GM12873 (cell line): Measurements from ENCODE around the gene ZBTB17.

Source experiments
- TF ChIP-seq, protein P1 (sequence below): IDR thresholded peaks from 2 replicates; pipeline ENCODE4 v1.5.1; 2012; ENCODE audit warnings: low read depth, mild to moderate bottlenecking, moderate library complexity, low read length, control low read depth; ENCODE audit not compliant: insufficient read depth; ENCODE audit errors: missing control alignments

ZBTB17 gene

DNA sequence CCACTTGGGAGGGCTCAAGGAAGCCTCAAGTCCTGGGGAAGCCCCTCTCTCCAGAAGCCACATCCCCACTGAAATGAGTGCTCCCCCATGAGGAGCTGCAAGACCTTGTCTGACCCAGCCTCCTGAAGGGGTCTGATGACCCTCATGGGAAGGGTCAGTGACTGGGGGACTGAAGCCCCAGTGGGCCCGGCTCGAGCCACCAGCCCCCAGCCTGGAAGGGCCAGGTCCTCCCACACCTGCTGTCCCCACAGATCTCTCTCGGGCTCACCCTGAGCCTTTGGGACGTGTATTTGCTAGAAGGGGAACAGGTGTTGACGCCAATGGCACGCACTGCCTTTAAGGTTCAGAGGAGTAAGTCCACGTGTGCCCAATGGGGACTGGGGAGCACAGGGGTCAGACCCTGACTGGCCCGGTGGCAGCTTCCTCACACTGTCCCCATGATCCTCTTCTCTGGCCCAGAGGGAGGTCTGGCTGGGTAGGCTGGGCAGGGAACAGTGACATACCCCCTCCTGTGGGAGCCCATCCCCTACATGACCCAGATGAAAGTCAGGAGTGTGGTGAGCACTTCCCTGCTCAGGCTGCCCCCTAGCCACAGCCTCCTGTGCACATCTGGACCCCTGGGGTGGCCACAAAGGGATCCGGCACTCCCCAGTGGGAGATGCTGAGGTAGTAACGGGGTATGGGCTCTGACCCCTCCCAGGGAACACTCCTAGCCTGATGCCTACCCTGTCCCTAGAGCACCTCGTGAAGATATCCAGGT is 15.7 kb upstream of the ZBTB17 start:
- TF ChIP-seq, protein P1, sequence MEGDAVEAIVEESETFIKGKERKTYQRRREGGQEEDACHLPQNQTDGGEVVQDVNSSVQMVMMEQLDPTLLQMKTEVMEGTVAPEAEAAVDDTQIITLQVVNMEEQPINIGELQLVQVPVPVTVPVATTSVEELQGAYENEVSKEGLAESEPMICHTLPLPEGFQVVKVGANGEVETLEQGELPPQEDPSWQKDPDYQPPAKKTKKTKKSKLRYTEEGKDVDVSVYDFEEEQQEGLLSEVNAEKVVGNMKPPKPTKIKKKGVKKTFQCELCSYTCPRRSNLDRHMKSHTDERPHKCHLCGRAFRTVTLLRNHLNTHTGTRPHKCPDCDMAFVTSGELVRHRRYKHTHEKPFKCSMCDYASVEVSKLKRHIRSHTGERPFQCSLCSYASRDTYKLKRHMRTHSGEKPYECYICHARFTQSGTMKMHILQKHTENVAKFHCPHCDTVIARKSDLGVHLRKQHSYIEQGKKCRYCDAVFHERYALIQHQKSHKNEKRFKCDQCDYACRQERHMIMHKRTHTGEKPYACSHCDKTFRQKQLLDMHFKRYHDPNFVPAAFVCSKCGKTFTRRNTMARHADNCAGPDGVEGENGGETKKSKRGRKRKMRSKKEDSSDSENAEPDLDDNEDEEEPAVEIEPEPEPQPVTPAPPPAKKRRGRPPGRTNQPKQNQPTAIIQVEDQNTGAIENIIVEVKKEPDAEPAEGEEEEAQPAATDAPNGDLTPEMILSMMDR: no peak

DNA sequence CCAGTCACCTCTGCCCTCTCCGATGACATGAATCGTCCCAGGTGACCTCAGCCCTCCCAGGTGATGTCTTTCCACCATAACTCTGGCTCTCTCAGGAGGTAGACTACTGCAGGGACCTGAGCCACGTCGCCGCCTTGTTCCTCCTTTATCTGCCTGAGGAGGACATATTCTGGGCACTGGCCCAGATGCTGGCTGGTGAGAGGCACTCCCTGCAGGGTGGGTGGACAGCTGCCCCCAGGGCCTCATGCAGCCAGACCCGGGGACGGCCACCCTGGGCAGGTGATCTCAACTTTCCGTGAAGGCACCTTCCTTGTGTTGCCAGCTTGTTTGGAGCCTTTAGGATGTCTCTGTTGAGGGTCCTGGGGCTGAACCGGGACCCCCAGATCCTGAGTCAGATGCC is 13.9 kb upstream of the ZBTB17 start:
- TF ChIP-seq, protein P1: no peak

DNA sequence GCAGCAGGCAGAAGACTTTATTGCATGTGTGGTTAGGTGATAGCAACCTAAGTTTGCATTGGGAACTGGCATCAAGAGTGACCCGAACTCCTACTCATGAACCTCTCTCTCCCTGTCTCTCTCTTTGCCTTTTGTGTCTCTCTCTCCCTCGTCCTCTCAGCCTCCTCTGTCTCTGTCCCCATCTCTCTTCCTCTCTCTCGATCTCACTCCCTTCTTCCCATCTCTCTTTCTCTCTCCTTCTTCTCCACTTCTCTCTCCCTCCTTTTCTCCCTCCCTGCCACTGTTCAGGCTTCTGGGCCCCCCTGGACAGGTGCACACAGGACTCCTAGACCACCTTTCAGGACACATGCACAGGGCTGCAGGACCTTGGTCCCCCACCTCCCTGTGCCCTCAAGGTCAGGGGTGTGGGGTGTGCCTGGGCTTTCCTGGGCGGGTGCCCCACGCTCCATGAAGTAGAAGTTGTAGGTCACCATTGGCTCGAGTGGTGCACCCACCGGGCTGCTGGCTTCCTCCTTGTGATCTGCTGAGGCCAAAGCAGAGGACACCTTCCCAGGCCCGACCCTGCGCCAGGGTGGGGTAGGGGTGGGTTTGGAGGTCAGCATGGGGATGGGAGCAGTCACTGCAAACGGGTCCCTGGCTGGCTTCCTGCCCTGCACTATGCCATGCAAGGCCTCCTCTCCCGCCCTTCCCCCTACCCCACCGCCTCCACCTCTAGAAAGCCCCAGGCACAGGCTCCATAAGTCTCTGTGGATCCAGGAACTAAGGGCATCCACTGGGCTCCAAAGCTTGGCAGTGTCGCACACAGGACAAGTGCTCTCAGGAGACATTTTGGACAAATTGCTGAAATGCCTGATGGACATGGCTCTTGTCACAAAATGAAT is 13.2 kb upstream of the ZBTB17 start:
- TF ChIP-seq, protein P1: no peak

DNA sequence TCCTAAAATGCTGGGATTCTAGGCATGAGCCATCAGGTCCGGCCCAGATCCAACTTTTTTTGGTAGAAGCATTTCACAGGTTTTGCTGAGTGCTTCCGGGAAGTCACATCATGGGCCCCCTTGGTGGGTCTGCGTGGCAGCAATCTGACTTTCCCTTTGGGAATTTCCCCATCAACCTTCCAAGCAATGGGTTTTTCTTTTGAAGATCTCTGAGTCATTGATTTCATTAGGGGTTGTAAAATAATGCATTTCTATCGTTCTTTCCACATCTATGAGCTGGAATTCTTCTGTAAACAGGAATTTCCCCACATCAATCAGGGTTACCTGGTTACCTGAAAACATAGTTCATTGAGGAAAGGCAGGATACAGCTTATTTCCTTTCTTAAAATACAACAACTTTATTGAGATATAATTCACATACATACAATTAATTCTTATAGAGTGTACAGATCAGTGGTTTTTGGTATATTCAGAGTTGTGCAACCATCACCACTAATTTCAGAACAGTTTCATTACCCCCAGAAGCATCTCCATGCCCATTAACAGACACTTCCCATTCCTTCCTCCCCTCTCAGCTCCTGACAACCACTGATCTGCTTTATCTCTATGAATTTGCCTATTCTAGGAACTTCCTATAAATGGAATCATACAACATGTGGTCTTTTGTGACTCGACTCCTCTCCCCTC is 9.9 kb upstream of the ZBTB17 start:
- TF ChIP-seq, protein P1: no peak

DNA sequence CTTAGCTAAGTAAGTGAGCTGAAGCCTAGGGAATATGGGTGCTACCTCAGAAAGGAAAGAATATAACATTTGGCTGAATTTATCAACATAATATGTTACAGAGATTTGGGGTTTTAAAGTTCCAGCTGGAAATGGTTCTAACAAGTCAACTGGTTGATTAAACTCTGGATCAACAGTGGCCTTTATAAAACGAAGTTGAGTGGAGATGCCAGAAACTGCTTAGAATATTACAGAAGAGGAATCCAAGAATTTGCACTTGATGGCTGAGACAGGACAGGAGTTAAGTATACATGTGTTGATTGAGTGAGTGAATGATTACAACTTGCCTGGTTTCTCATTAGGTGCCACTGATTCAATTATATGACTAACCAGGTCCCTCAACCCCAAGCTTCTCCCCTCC is 7.4 kb upstream of the ZBTB17 start:
- TF ChIP-seq, protein P1: no peak

DNA sequence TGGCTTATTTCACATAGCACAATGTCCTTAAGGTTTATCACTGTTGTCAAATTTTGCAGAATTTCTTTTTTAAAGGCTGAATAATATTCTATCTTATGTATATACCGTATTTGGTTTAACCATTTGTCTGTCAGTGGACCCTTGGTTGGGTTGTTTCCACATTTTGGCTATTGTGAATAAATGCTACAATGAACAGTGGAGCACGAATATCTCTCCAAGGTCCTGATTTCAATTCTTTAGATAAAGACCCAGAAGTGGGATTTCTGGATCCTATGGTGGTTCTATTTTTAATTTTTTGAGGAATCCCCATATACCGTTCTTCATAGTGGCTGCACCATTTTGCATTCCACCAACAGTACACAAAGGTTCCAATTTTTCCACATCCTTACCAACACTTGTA is 5.8 kb upstream of the ZBTB17 start:
- TF ChIP-seq, protein P1: no peak

DNA sequence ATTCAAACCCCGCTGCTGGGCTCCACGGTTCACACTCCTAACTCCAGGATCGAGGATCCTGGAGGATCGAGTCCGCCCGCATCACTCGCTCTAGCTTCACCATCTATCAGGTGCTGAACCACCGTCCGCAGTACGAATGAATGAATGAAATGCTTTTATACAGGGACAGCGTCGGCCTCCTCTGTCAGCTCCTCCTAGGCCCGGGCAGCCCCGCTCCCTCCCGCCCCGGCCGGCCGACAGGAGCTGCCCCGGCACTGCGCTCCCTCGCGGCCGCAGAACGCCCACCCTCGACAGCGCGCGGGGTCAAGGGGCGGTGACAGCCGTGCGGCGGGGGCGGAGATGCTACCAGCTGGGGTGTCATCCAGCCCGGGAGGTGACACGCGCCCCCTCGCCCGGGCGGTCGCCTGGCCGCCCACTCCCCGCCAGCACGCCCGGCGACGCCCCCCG is 520 bp downstream of the ZBTB17 start:
- TF ChIP-seq, protein P1: peak; percentile 18
